ENCODE results near the gene SLC8A1.

Gene SLC8A1

GRCh38 chr2:40150266-40150665 lies 301.6 kb downstream of the SLC8A1 start:
- H3K4me3 ChIP-seq (ENCODE audit: low read depth, low read length), result no peak overlapping the region
- in situ Hi-C loops (cut with HindIII; ENCODE audit: low sequenced_read_pairs), result no loop called here
- no peak for TF ChIP-seq CTCF (IDR thresholded peaks at IDR 0.05; ENCODE audit: low read depth, low read length, missing control alignments)
- DNase-seq (ENCODE audit: low read depth), result no peak

- H3K4me3 ChIP-seq (ENCODE audit: low read depth, low read length), result no peak overlapping the region
- in situ Hi-C loops (cut with HindIII; ENCODE audit: low sequenced_read_pairs), result no loop called here
- no peak for TF ChIP-seq CTCF (IDR thresholded peaks at IDR 0.05; ENCODE audit: low read depth, low read length, missing control alignments)
- DNase-seq (ENCODE audit: low read depth), result no peak
Measured at GRCh38 chr2:40148334-40148733, 303.6 kb downstream of the SLC8A1 start.

- TF ChIP-seq CTCF (IDR thresholded peaks at IDR 0.05; ENCODE audit: low read depth, low read length, missing control alignments), result no peak
- in situ Hi-C loops (cut with HindIII; ENCODE audit: low sequenced_read_pairs), result no loop called here
- H3K4me3 ChIP-seq (ENCODE audit: low read depth, low read length), result no peak overlapping the region
- no peak for DNase-seq (ENCODE audit: low read depth)
Measured at GRCh38 chr2:40147360-40147759, 304.5 kb downstream of the SLC8A1 start.

GRCh38 chr2:40144022-40144421 lies 307.9 kb downstream of the SLC8A1 start:
- H3K4me3 ChIP-seq (ENCODE audit: low read depth, low read length), result no peak overlapping the region
- in situ Hi-C loops (cut with HindIII; ENCODE audit: low sequenced_read_pairs), result no loop called here
- TF ChIP-seq CTCF (IDR thresholded peaks at IDR 0.05; ENCODE audit: low read depth, low read length, missing control alignments), result no peak
- DNase-seq (ENCODE audit: low read depth), result no peak

- TF ChIP-seq CTCF (IDR thresholded peaks at IDR 0.05; ENCODE audit: low read depth, low read length, missing control alignments), result no peak
- no peak overlapping the region for H3K4me3 ChIP-seq (ENCODE audit: low read depth, low read length)
- no peak for DNase-seq (ENCODE audit: low read depth)
- in situ Hi-C loops (cut with HindIII; ENCODE audit: low sequenced_read_pairs), result no loop called here
Measured at GRCh38 chr2:40138314-40138713, 313.6 kb downstream of the SLC8A1 start.

GRCh38 chr2:40131081-40131704 lies 320.7 kb downstream of the SLC8A1 start:
- no peak overlapping the region for H3K4me3 ChIP-seq (ENCODE audit: low read depth, low read length)
- in situ Hi-C loops (cut with HindIII; ENCODE audit: low sequenced_read_pairs), result no loop called here
- DNase-seq (ENCODE audit: low read depth), result no peak
- no peak for TF ChIP-seq CTCF (IDR thresholded peaks at IDR 0.05; ENCODE audit: low read depth, low read length, missing control alignments)

Data from astrocyte of the cerebellum (primary cell).